Measurements from ENCODE around the gene FLT3LG.
A peak's percentile ranks its signal among the peaks of the same experiment; 100 is the strongest.

FLT3LG gene, protein sequence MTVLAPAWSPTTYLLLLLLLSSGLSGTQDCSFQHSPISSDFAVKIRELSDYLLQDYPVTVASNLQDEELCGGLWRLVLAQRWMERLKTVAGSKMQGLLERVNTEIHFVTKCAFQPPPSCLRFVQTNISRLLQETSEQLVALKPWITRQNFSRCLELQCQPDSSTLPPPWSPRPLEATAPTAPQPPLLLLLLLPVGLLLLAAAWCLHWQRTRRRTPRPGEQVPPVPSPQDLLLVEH

GRCh38 chr19:49473868-49474541, at the start of gene FLT3LG:
FLT3LG (plus strand) TSS chr19:49474215; CDS start chr19:49474640, 425 bp downstream.
- peak; percentile 73 to 83 for DNase-seq (ENCODE audit: low read depth in 2 of 2)

DNA sequence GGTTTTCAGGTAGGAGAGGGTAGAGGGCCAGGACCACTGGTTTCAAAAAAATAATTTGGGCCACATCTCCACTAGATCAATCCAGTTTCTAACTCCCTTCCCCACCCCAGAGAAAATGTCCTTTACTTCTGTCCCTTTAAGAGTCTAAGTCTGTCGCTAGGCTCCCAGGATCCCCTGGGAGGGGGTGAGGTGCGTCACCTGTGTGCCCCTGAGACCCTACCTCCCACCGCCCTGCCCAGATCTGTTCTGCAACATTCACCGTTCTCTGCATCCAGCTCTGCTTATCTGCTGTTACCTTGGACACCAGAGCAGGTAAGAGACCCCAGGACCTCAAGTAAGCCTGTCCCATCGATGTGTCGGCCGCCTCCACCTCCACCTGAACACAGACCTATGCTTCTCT, 48.8 kb upstream of the FLT3LG start, which contains the start of gene GFY:
TSS of gene GFY (plus strand) at position 211 of the 400 bp plus-strand sequence. CDS start 1,043 bp downstream, outside the sequence.
- no peak for DNase-seq (ENCODE audit: low read depth in 2 of 2)

DNA sequence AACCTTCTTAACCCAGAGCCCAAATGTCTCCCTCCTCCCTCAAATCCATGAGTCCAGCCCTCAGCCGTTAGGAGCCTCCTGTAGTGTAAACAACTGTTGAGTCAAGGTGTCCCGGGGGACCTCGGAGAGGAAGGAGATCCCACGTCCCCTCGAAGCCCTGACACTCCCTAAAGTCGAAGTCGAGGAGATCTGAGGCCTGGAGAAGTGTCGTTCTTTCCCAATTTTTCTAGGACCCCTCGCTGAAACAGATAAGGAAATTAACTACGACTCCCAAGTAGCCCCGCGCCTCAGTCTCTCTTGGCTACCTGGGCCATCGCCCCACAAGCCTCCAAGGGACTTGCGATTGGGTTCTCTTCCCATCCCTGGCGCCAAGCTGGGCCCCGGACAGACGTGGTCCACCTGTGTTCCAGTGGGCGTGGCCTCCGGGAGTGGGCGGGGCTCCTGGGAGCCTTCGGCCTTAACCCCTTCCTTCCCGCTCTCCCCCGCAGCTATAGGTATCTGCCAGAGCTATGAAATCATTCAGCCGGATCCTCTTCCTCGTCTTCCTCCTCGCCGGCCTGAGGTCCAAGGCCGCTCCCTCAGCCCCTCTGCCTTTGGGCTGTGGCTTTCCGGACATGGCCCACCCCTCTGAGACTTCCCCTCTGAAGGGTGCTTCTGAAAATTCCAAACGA, 48.0 kb upstream of the FLT3LG start:
- no peak for DNase-seq (ENCODE audit: low read depth in 2 of 2)

DNA sequence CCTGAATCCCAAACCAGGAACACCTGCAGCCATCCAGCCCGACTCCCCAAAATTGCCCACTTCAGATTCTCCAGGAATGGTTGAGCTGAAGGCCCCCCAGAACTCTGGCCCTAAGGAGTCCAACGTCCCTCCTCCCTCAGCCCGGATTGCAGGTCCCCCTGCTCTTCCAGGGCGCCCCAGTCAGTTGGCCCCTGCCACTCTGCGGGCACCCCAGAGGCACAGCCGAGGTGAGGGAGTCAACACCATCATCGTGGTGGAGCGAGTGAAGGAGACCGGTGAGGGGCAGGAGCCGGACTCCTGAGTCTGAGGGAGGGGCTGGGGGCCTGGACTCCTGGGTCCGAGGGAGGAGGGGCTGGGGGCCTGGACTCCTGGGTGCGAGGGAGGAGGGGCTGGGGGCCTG, 46.7 kb upstream of the FLT3LG start:
- DNase-seq (ENCODE audit: low read depth in 2 of 2) = no peak

- no peak for DNase-seq (ENCODE audit: low read depth in 2 of 2)
Observed at GRCh38 chr19:49427855-49428546, 46.0 kb upstream of the FLT3LG start.

DNA sequence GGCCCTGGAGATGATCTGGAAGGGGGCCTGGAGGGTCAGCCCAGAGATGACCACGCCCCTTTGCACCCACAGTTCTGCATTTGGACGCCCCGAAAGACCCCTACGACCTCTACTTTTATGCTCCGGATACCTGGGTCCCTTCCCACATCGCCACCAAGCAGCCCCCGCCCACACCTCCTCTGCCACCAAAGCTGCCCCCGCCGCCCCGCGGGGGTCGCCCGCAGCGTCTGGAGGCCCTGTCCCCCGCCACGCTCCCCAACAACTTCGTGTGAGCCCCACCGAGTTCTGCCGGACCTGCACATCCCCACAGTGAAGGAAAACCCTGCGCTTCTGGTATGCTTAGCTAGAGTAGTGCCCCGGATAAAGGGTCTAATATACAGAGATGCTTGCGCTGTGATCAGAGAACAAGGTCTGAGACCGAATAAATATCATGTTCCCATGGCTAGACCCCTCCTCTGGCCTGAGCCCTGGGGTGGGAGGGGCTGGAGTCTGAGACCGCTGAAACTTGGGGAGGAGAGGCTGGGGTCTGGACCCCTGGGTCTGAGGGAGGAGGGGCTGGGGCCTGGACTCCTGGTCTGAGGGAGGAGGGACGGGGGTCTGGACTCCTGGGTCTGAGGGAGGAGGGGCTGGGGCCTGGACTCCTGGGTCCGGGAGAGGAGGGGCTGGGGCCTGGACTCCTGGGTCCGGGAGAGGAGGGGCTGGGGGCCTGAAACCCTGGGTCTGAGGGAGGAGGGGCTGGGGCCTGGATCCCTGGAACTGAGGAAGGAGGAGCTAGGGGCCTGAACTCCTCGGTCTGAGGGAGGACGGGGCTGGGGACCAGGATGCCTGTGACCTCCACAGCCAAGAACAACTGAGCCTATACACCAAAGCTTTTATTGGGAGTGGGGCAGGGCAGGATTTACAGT, 45.2 kb upstream of the FLT3LG start:
- no peak for DNase-seq (ENCODE audit: low read depth in 2 of 2)

DNA sequence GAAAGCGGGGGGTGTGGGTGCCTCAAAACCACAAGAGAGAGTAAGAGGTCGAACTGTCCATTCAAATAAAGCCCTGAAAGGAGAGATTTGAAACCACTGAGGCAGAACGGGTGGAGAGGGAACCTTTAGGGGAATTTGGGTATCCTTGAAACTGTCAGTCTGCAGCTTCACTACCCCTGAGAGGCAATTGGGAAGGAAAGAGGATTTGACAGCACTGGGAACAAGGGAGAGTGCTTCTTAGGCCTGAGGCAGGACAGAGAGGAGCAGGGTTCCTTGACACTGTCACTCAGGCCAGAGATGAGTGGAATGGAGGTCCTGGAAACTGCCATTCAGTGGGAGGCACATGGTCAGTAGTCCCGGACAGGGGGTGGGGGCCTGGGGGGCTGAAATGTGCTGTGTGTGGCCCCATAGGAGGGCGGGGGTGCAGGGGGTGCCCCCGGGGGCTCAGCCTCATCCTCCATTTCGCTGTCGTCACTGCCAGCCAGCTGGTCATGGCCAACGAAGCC, 43.8 kb upstream of the FLT3LG start:
- DNase-seq (ENCODE audit: low read depth in 2 of 2) = no peak

GRCh38 chr19:49430678-49431329, 43.2 kb upstream of the FLT3LG start:
- no peak for DNase-seq (ENCODE audit: low read depth in 2 of 2)

DNA sequence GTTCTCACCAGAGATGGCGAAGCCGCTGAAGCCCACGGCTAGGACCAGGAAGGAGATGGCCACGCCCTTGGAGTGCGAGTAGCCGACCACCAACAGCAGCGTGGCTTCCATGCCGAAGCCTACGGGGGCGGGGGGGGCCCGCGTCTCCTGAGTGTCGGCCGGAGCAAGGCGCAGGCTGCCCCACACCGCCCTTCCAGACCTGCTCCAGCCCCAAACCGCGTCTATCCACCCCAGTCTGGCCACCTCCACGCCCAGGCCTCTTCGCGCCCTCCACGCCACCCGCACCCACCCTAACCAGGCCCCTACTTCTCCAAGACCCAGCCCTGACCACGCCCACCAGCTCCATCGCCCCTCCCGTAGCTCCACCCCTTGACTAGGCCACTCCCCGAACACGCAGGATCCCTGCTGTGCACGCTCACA, 42.7 kb upstream of the FLT3LG start:
- no peak for DNase-seq (ENCODE audit: low read depth in 2 of 2)

GRCh38 chr19:49432141-49433073, 41.6 kb upstream of the FLT3LG start:
- no peak for DNase-seq (ENCODE audit: low read depth in 2 of 2)

- no peak for DNase-seq (ENCODE audit: low read depth in 2 of 2)
Observed at GRCh38 chr19:49433240-49433901, 40.6 kb upstream of the FLT3LG start.

DNA sequence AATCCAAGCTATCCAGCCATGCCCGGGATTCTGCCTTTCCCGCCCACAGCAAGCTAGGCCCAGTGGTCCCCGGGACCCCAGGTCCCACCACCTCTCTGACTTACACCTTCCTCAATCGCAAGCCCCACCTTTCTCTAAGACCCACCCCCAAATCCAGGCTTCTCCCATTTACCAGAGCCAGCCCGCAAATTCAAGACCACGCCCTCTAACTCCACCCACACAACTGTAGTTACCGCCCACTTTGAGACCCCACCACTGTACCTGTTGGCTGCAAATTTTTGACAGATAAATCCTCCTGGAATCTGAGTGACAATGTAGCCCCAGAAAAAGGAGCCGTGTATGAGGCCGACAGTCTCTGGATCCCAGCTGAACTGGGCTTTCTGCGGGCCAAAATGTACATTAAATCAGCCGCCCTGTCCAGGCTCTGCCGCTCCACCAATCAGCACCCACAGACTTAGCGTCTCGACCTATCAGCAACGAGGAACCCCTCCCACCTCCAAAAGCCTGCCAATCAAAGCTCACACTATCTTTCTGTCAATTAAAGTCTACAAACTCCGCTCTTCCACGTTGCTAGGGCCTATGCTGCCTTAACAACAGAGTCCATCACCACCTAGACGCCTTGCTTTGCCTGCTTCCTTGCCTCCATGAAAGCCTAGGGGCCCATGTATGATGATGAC, 39.0 kb upstream of the FLT3LG start:
- no peak for DNase-seq (ENCODE audit: low read depth in 2 of 2)

- no peak for DNase-seq (ENCODE audit: low read depth in 2 of 2)
Observed at GRCh38 chr19:49435670-49436069, 38.3 kb upstream of the FLT3LG start.

DNA sequence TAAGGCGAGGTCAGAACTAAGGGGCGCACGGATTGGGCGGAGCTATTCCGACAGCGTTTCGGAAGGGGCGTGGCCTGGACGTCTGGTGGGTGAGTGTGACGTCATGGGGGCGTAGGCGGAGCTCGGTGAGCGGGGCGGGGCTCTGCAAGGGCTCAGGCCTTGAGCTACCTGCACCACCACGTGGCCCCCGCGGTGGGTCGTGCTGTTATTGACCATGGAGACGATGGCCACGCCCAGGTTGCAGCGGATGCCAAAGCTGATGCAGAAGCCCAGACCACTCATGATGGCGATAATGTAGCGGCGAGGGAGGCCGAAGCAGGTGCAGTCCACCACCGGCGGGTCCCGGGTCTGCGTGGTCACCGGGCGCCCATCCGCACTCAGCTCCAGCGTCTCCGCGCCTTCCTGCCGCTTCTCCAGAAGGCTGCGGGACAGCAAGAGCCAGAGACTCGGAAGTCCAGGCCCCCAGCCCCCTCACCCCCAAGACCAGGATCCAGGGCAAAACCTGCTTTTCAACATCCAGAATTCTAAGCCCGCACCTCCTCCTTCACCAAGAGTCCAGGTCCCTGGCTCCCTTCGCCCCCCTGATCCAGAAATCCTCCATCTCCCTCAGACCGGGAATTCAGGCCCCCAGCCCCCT, 37.5 kb upstream of the FLT3LG start:
- no peak for DNase-seq (ENCODE audit: low read depth in 2 of 2)

- no peak for DNase-seq (ENCODE audit: low read depth in 2 of 2)
Observed at GRCh38 chr19:49437231-49437630, 36.8 kb upstream of the FLT3LG start.

- DNase-seq (ENCODE audit: low read depth in 2 of 2) = no peak
Observed at GRCh38 chr19:49438261-49438660, 35.8 kb upstream of the FLT3LG start.

DNA sequence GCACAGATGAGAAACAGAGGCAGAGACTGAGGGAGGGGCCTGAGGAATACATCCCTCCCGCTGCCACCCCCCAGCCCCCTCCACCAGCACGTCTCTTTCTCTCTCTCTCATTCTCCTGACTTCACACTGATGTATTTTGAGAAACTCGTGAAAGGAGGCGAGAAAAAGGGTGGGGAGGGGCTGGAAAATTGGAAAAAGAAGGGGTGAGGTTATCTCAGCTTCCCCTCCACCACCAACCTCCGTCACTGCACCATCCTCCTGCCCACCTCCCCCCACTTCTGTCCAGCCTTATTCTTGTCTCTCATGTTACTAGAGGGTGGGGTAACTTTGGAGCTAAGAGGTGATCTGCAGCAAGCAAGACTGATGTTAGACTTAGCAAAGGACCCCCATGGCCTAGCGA, 34.2 kb upstream of the FLT3LG start:
- DNase-seq (ENCODE audit: low read depth in 2 of 2) = no peak
